GM11168 (cell line): ENCODE measurements around the gene GRAMD2A.

Experiments used
- in situ Hi-C: fragments of 300-500 bp; cut with MboI; formaldehyde crosslinking; loops from one replicate; pipeline ENCODE4 v1.12.0; 2022; ENCODE audit warnings: low sequenced_read_pairs; ENCODE audit not compliant: unreplicated experiment

The GRAMD2A gene

DNA sequence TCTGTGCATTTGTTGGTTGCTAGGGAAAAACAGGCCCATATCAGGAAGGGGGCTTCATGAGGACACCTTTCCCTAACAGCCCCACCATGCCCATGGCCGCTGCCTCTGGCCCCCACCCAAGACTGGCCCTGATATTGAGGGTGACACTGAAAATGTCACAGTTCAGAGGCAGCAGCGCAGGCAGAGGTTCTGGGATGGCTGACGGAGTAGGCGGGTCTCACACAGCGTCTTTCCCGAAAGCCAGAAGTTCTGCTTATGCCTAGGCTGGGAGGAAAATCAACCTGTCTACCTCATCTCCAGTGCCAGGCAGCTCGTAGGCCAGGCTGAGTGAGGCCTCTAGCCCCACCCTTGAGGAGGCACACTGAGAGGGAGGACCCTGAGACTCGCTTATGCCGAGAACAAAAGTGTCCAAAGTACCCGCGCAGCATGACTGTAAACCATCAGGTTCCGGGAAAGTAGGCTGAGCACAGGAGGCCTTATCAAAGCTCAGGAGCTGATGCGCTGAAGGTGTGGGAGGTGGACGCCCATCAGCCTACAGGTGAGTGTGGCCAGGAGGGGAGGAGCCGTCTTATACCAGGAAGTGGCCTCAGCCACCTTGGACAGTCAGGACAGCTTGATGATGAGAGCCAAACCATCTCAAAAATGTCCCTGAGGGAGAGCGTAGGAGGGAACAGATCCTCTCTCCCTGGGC is 27.5 kb downstream of the GRAMD2A start:
- in situ Hi-C loops: loop anchor here (25.0 kb wide), 2 partner anchors 408 to 708 kb away; no protein-coding TSS in a partner anchor

DNA sequence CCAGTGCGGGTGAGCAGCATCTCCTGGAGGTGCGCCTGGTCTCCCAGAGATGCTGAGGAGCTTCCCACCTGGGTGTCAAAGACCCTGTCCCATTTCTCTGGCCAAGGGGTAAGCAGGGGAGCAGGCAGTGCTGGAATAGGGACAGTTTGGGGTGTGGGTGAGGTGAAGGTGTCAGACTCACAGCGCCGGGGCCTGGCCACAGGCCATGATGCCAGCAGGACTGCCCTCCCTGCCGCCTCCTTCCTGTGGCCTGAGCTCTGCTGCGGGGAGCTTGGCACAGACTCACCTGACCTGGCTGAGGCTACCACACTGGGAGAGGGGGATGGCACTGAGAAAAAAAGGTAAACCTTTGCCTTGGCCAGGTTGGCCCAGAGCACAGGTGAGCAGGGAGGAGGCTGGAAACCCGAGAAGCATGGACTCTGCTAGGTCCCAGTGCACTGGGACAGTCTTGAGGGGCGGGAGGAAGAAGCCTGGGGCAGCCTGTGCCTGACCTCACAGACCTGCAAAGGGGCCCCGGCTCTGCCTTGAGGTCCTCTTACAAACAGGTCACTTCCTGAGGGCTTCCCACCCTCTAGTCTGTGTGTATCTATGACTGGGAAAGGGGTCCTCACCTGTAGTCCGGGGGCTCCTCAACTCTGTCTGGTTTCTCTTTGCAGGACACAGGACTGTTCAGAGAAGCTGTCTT is 28.2 kb downstream of the GRAMD2A start:
- in situ Hi-C loops: loop anchor here (25.0 kb wide), 2 partner anchors 407 to 707 kb away; no protein-coding TSS in a partner anchor

DNA sequence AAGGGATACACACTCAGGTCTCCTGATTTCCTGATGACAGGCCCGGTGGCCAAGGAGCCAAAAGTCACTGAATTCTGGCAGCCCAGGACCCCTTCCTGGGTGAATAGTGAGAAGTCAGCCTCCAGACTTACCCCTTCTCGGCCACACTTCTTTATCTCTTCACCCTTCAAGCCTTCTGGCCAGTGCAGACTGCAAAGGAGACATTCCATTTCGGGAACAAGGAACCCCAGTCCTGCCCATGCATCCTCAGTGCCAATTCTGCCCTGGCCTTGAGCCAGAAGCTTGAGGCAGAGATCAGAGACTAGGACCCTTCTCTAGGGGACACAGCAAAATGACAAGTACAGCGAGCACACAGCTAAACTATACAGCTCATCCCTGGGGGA is 28.8 kb downstream of the GRAMD2A start:
- in situ Hi-C loops: loop anchor here (25.0 kb wide), 2 partner anchors 406 to 706 kb away; no protein-coding TSS in a partner anchor

DNA sequence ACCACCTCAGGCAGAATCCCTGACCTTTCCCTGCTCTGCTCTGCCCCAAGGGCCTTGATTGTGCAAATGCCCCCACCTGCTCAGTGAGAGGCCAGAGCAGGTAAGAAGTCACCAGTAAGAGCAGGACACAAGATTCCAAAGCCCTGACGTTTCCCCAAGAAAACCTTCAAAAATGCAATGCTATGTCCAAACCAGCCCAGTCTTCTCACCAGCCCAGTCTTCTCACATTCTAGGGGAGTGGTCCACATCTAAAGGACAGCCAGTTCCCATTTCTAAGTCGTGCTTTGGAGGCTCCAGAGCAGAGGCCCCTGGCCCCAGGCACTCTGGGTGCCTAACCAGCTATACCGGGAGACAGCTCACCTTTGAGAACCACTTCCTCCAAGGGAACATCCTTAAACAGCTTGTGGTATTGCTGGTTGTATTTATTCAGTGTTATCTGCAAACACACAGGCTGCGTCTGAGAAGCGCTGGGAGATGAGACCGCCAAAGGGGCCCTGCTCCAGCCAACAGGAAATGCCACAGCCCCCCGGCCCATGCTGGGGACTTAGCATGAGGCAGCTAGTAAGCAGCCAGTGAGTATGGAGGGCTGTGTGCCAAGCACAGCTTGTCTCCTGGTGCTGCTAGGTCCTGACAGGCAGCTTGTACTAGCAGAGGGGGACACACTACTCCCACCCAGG is 29.3 kb downstream of the GRAMD2A start:
- in situ Hi-C loops: loop anchor here (25.0 kb wide), 2 partner anchors 406 to 706 kb away; no protein-coding TSS in a partner anchor

DNA sequence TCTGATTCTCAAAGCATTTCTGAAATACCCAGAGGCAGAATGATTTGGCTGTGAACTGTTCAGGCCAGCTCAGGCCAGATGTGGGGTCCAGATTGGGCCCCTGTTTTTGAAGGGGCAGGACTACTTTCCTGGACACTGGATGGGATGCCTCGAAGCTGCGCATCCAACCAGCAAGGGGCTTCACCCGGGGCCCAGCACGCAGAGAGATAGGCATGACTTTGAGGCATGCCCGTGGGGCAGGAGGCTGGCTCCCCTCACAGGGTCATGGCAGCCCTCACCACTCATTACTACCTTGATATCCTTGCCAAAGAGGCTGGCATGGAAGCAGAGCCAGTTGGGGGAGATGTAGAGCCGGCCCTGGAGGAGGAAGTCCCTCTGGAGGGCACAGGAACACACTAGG is 30.1 kb downstream of the GRAMD2A start:
- in situ Hi-C loops: loop anchor here (25.0 kb wide), 2 partner anchors 405 to 705 kb away; no protein-coding TSS in a partner anchor

DNA sequence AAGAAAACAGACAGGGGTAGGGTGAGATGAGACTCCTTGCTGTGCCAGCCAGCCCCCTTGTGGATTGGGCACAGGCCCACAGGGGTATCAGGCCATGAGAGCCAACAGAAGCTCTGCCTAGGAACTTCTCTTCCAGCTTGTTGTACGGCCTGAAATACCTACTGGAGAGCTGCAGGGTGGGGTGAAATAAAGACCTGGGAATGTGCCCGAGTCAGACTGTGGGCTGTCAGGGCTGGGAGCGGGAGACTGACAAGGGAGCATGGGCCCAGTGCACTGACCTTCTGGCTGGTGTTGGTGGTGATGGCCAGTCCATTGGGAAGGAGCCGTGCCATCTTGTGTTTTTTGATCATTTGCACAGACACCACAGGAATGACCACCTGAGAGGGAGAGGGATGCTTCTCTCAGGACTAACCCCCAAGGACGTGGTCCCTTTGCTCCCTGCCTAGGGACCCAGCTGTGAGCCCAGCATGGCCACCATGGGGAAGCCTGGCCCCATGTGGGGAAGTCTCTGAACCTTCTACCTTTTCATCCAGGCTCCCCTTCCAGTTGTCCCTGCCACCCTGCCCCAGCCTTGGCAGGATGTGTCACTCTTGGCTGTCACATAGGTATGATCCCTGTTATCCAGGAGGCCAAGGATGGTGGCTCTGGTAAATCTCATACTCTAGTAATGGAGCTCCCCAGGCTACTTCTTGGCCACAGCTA is 30.7 kb downstream of the GRAMD2A start:
- in situ Hi-C loops: loop anchor here (25.0 kb wide), 2 partner anchors 405 to 705 kb away; no protein-coding TSS in a partner anchor

DNA sequence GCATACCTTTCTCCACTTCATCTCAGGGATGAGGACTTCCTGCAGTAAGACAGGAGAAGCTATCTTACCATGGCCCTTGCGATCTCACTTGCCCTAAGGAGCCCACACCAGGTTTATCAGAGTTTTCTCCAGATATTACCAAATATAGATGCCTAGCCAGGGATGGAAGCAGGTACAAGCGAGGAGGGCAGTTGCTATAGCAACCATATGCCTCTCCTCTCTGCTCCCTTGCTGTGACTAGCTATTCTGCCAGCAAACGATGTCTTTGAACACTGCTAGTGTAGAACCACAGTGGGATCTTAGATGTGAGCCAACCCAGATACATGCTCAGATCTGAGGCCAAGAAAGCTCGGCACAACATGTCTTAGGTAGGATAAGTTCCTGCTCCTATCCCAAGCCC is 33.9 kb downstream of the GRAMD2A start:
- in situ Hi-C loops: loop anchor here (25.0 kb wide), 2 partner anchors 401 to 701 kb away; no protein-coding TSS in a partner anchor

DNA sequence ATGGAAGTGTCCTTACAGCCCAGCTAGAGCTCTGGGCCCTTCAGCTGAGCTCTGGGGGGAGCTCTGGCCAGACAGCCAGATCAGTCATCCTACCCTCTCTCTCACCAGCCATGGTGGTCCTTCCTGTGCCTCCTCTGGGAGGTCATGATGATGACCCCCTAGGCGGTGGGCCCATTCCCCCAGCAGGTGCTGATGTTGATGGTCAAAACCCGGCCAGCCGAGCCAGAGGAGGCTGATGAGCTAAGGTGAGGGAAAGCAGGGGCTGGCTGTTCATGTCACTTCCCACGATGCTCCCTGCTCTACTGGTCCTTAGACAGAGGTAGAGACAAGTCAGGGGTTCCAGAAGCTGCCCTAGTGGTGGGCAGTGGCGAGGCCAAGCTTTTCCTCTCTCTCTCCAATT is 35.0 kb downstream of the GRAMD2A start:
- in situ Hi-C loops: loop anchor here (25.0 kb wide), 2 partner anchors 400 to 700 kb away; no protein-coding TSS in a partner anchor

DNA sequence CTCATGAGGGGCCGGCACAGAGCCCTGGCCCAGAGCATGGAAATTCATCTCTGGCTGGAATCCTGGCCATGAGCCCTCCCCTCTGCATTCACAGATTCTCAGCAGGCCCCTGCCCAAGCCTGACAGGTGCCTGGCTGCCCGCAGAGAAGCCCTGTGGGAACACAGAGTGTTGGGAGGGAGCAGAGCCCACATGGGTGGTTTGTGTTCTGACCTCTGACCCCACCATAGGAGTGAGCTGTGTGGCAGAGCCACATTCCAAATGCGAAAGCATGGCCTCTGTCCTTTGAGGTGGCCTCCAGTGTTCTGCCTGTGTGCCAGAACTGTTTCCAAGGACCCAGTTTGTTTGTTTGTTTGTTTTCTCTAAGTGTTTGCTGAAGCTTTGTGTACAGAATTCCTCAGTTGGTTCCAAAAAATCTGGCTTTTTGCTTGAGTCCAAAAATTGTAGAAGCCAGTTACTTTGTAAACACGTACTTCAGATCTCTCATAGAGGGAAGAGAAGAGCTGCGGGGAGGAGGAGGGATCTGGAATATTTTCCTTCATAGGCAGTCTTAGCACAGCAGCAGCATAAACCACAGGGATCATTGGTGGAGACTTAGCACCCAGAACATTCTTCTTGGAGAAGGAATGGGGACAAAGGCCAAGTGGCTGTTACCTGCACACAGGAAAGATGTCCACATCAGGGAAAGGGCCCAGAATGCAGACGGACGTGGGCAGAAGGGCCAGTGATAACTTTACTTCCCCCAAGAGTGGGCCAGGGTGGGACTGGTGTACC is 36.0 kb downstream of the GRAMD2A start:
- in situ Hi-C loops: loop anchor here (25.0 kb wide), 2 partner anchors 399 to 699 kb away; no protein-coding TSS in a partner anchor

DNA sequence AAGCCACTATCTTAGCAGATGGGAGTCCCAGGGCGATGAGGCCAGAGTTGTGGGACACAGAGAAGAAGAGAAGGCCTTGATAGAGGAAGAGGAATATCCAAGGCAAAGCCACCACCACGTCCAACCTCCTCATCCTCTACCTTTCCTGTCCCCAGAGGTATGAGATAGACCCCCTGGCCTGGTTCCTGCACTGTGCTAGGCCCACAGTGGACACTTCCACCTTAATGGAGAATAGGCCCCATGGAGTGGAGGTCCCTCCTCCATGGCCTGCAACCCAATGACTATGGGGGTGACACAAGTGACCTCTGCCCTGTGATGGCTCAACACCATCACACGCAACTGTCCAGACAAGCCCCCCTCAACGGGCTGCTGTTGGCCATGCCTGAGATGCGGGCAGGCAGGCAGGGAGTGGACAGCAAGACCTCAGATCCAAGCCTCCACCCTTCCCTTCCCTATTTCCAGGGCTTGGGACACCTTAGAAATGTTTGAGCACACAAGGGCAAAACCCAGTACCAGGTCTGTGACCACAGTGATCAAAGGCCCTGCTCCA is 36.8 kb downstream of the GRAMD2A start:
- in situ Hi-C loops: loop anchor here (25.0 kb wide), 2 partner anchors 398 to 698 kb away; no protein-coding TSS in a partner anchor

DNA sequence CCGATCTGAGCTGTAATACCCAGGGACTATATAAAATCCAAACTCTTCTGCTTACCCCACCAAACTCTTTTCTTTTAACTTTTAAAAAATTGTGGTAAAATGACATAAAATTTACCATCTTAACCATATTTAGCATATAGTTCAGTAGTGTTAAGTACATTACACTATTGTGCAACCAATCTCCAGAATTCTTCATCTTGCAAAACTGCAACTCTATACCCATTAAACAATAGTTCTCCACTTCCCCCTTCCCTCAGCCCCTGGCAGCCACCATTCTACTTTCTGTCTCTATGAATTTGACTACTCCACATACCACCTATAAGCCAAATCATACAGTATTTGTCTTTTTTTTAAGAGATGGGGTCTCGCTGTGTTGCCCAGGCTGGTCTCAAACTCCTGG is 40.7 kb downstream of the GRAMD2A start:
- in situ Hi-C loops: loop anchor here (25.0 kb wide), 2 partner anchors 395 to 695 kb away; no protein-coding TSS in a partner anchor

DNA sequence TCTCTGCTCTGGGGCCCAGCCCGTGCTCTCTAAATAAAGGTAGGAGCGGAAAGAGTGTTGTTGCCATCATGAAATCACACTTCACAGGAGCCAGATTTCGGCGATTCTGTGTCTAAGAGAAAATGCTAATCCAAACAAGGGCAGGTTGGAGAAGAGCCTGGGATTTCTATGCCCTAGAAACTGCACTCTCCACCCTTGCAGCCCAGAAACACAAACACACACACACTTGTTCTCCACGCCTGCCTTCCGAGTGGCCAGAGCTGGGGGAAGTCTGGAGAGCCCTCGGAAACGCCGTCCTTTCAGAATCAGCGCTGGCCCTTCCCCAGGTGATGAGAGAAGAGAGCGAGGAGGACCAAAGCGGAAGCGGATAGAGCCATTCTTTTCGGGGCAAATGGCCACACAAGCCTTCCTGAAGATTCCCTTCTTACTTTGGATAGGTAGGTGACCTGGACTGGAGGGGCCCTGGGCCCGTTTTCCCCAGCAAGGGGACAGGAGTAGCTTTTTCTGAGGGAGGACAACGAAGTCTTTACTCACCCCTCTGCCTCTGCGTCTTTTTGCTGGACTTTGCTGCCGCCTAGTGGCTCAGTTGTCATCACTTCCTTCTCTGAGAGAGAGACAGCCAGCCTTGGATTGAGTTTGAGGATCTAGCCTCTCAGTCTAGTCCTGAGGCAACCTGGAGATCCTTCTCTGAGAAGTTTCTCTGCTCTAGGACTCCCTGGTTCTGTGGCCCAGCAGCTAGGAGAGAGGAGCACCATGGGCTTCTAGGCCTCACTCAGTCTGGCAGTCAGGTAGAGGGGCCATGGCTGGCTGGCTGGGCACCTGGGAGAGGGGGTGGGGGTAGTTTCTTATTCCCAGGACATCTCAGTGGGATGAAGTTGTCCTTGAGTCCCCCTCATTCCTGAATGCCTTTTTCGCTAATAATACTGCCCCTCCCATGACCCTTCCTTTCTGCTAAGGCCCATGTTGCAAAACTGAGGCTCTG is 41.7 kb downstream of the GRAMD2A start:
- in situ Hi-C loops: loop anchor here (25.0 kb wide), 2 partner anchors 394 to 694 kb away; no protein-coding TSS in a partner anchor

DNA sequence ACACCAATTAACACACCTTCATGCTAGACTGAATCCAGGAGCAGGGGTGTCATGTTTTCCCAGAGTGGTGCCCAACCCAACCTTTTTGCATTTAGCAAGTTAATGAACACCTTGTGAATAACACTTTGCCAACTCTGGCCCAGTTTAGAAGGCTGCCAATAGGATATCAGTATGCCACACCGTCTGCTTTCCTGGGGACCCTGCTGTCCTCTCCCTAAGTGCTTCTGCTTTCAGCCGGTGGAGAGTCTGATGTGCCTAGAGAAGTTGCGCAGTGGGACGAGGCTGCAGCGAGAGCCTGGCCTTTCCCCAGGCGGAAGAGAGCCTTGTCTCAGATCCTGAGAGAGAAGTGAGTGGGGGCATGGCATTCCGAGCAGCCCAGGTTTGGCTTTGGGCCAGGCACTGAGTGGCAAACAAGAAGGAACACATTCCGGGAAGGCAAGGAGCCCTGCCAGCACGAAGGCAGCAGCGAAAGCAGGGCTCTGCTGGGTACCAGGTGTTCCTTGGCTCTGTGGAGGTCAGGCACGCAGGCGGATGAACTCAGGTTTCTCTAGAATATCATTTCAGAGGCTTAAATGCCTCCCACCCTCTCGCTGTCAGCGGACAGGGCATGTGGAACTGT is 42.5 kb downstream of the GRAMD2A start:
- in situ Hi-C loops: loop anchor here (25.0 kb wide), 2 partner anchors 393 to 693 kb away; no protein-coding TSS in a partner anchor

DNA sequence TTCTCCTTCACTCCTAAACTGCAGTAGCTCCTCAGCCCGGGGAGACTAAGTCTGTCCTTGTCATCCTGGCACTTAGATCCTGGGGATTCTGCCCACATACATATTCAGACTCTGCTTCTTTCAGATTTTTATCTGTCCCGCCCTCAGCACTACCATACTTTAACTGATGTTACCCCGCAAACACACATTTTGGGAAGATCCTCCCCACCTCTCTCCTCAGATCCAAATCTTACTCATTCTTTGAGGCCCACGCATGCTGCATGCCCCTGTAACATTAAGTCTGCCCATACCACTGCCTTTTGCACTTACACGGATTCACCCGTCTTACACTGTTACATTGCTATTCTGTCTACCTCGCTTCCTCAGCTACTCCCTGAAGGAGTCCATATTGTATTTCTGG is 43.3 kb downstream of the GRAMD2A start:
- in situ Hi-C loops: loop anchor here (25.0 kb wide), 2 partner anchors 392 to 692 kb away; no protein-coding TSS in a partner anchor

DNA sequence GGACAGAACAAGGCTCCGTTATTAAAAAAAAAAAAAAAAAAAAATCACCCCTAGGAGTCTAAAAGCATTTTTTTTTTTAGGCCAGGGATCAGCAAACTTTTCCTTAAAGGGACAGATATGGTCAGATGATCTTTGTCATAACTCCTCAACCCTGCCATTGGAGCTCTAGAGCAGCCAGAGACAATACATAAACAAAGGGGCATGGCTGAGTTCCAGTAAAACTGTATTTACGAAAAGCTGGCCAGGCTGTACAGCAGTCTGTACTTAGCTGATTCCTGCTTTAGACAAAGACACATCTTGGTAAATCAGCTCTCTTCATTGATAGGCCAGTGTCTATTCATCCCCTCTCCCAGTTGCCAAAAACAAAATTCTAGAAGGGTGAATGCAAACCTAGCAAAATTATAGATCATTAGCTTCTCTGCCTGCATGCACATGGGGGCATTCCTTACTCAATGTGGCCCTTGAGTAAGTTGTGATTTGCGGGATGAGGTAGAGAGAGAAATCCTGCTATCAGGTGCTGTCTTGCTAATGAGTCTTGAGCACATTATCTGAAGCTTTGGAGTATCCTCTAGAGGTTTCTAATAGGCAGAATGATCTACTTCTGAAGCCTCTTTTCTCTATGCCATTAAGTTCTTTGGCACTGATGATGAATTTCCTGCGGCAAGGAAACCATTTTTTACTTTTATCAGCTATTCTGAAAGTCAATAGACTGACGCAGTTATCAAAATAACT is 44.2 kb downstream of the GRAMD2A start:
- in situ Hi-C loops: loop anchor here (25.0 kb wide), 2 partner anchors 391 to 691 kb away; no protein-coding TSS in a partner anchor

DNA sequence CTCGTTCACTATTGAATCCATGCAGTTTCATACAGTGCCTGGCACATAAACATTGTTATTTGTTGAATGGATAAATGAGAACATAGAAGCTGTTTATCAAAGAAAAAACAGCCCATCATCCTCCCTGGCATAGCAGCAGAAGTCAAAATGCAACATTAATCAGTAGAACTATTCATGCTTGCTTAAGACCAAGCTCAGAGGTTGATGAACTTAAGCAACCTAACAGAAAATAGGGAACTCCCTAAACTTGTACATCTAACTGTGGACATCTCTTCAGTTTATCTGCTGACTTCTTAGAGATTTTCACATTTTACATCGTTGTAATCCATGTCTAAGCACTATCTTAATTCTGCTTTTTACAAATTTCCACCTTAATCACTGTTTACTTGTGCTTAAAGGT is 50.2 kb downstream of the GRAMD2A start:
- in situ Hi-C loops: loop anchor here (10.0 kb wide), 1 partner anchor 343 kb away; no protein-coding TSS in a partner anchor
